Smooth muscle cell of bladder (primary cell): ENCODE measurements around the gene PRDM2. TPM values are rescaled to one million over a fixed set of nuclear protein-coding genes. Genes with fewer than 3 reads are reported as not detected.

Experiments used
- total RNA-seq: library from RNA; depleted of rRNA; stranded (reverse); fragments of >200 nt; gene quantifications from 2 replicates; pipeline ENCODE4 v1.2.3, GENCODE V29; 2014

Gene PRDM2
- 7.0 and 9.9 TPM in 2 replicates for total RNA-seq

GRCh38 chr1:13699936-13700520, at the start of gene PRDM2:
PRDM2 (plus strand) TSS chr1:13700188; CDS start chr1:13715606, 15,418 bp downstream.

Other genes with a start within 250 kb of the PRDM2 start
- gene LRRC38, start 186.2 kb upstream of the PRDM2 start, total RNA-seq = 0.09 and 0.28 TPM in 2 replicates
- gene PDPN, start 116.4 kb upstream of the PRDM2 start, total RNA-seq = 102 and 144 TPM in 2 replicates